Measurements from ENCODE around the gene TPRG1.
"Not testable (repeated sequence)": the region's sequence is repeated elsewhere in the genome, so short reads cannot be mapped to it uniquely, and the experiment has no call there.

Gene TPRG1

GRCh38 chr3:189320511-189320910 lies 148.7 kb downstream of the TPRG1 start:
- no peak for DNase-seq

GRCh38 chr3:189322339-189322738 lies 150.6 kb downstream of the TPRG1 start:
- DNase-seq, result no peak

- DNase-seq, result peak; percentile 83
These were observed 152.9 kb downstream of the TPRG1 start for GRCh38 chr3:189324538-189325138.

GRCh38 chr3:189325454-189325853 lies 153.7 kb downstream of the TPRG1 start:
- DNase-seq, result no peak

- DNase-seq, result not testable (repeated sequence)
These were observed 157.9 kb downstream of the TPRG1 start for GRCh38 chr3:189329630-189330029.

- DNase-seq, result no peak
These were observed 158.3 kb downstream of the TPRG1 start for GRCh38 chr3:189330066-189330465.

- no peak for DNase-seq
These were observed 159.2 kb downstream of the TPRG1 start for GRCh38 chr3:189331002-189331418.

GRCh38 chr3:189334064-189334920 lies 162.5 kb downstream of the TPRG1 start:
- no peak for DNase-seq

- DNase-seq, result no peak
These were observed 165.9 kb downstream of the TPRG1 start for GRCh38 chr3:189337673-189338091.

- no peak for DNase-seq
These were observed 166.6 kb downstream of the TPRG1 start for GRCh38 chr3:189338366-189338765.

GRCh38 chr3:189339996-189340395 lies 168.2 kb downstream of the TPRG1 start:
- no peak for DNase-seq

- no peak for DNase-seq
These were observed 169.1 kb downstream of the TPRG1 start for GRCh38 chr3:189340680-189341460.

GRCh38 chr3:189342811-189343210 lies 171.0 kb downstream of the TPRG1 start:
- DNase-seq, result no peak

- no peak for DNase-seq
These were observed 173.2 kb downstream of the TPRG1 start for GRCh38 chr3:189344996-189345395.

GRCh38 chr3:189349772-189350171 lies 178.0 kb downstream of the TPRG1 start:
- no peak for DNase-seq

GRCh38 chr3:189353318-189353965 lies 181.7 kb downstream of the TPRG1 start:
- no peak for DNase-seq

- DNase-seq, result no peak
These were observed 182.5 kb downstream of the TPRG1 start for GRCh38 chr3:189353988-189354889.

- DNase-seq, result no peak
These were observed 183.3 kb downstream of the TPRG1 start for GRCh38 chr3:189355115-189355480.

GRCh38 chr3:189355481-189356201 lies 183.9 kb downstream of the TPRG1 start:
- peak; percentile 35 for DNase-seq

- no peak for DNase-seq
These were observed 188.5 kb downstream of the TPRG1 start for GRCh38 chr3:189360291-189360690.

- DNase-seq, result no peak
These were observed 189.5 kb downstream of the TPRG1 start for GRCh38 chr3:189361103-189361835.
